H54 (cell line): ENCODE results near the gene MBP.
"Not testable (repeated sequence)": the region's sequence is repeated elsewhere in the genome, so short reads cannot be mapped to it uniquely, and the experiment has no call there.

ENCODE experiments used
- DNase-seq: peaks from one replicate; pipeline ENCODE4 v3.0.0; 2011; ENCODE audit warnings: low spot score, mixed read lengths; ENCODE audit not compliant: insufficient read length
- FAIRE-seq: peaks from 3 replicates; lab custom pipeline; 2011; peaks lifted over from hg19 to GRCh38; lab: Jason Lieb, UNC
- POLR2A ChIP-seq: IDR thresholded peaks from 2 replicates; pipeline ENCODE4 v1.6.1; 2011; ENCODE audit warnings: low read depth, mild to moderate bottlenecking, low read length

MBP gene

DNA sequence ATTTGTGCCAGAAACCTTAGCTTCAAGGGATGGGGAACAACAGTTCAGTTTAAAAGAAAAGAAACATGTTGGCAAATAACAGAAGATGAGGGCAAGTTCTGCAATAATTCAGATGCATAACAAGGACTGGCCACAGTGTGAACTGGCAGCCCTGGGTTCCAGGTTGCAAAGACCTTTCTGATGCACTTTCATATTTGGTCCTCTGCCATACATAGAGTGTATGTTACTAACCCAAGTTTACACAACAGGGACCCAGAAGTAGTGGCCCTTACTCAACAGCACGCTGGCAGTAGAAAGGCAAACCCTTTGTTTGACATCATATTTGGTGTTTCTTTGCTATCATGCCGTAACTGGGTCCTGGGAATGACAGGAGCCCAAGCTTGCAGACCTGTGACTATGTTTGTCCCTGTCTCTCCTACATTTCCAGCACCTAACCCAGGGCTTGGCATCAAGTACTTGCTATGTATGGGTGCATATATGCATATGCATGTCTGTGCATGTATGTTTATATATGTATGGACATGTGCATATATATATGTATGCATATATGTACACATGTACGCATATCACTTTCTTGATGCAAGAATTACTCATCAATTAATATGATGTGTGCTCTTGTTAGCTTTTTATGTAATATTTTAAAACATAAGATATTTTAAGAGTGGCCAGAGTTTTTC lies 94.3 kb downstream of the MBP start:
- DNase-seq = no peak
- no peak for TF ChIP-seq POLR2A
- no peak for FAIRE-seq

GRCh38 chr18:77037567-77037966 lies 95.0 kb downstream of the MBP start:
- FAIRE-seq (no peak), DNase-seq (no peak)
- no peak for TF ChIP-seq POLR2A

DNA sequence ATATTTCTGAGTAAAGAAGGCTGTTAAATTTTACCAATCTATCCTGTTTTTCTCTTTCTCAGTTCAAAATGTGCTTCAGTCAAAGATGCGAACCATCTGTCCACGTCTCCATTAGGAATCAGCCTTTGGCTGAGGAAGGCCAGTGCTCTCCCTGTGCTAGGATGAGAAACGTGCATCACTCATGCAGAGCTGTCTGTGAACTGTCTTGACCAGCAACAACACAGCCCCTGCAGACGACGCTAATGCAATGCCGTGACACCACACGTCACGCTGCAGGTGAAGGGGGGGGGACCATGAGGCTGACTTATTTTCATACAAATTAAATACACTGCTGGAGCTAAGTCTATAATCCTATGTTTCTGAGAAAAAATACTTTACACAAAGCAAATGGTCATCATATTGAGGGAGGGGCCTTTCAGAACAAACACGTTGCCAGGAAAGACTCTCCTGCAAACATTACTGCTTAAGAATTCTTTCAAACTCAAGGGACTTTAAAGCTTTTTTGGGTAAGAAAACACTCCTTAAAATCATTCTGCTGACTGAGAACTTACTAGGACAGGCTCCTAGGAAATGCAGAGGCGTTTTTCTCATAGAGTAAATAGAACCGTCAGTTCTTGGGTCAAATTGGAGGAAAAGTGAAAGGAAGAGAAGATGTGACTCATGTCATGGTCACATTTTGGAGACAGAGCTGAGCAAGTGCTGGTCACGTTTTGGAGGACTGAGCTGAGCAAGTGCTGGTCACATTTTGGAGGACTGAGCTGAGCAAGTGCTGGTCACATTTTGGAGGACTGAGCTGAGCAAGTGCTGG lies 97.0 kb downstream of the MBP start:
- DNase-seq (no peak), FAIRE-seq (no peak)
- TF ChIP-seq POLR2A = no peak

GRCh38 chr18:77033575-77033974 lies 99.0 kb downstream of the MBP start:
- FAIRE-seq (no peak), DNase-seq (no peak)
- no peak for TF ChIP-seq POLR2A

GRCh38 chr18:77032181-77032701 lies 100.3 kb downstream of the MBP start:
- DNase-seq (no peak), FAIRE-seq (no peak)
- no peak for TF ChIP-seq POLR2A

DNA sequence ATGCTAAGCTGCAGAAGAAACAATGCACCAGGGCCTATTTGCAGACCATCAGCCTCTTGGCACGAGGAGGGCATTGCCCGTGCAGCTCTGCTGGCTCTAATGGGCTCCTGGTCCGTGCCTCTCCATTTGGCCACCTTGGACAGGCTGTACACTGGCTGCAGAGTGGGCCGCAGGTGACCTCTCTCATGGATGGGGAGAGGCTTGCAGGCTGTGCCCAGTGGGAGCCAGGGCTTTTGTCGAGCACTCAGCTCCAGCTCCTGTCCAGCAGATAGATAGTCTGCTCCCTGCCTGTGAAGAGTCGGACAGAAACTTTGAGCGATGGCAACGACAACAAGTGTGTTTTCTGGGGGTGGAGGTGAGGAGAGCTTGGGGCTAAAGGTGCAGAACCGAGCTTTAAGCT lies 100.9 kb downstream of the MBP start:
- FAIRE-seq (no peak), DNase-seq (no peak)
- TF ChIP-seq POLR2A = no peak

GRCh38 chr18:77030201-77030600 lies 102.4 kb downstream of the MBP start:
- no peak for FAIRE-seq
- DNase-seq = no peak
- no peak for TF ChIP-seq POLR2A

- FAIRE-seq (no peak), DNase-seq (no peak)
- TF ChIP-seq POLR2A = no peak
These were observed 106.7 kb downstream of the MBP start for GRCh38 chr18:77025831-77026363.

DNA sequence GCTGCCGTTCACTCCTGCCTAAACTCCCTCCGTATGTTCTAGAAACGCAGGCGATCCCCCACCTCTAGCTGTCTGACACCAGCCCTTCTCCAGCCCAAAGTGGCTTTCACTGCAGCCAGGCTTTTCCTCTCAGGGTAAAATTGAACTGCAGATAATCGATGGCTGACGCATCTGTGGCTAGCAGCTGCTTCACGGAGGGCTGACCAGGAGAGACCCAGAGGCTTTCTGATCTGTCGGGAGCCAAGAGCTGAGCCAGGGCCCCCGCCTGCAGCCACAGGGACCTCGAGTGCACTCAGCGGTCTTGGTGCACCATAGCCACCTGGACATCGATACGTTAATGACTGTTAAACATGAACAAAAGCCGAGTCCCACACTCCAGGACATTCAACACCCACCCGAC lies 107.5 kb downstream of the MBP start:
- TF ChIP-seq POLR2A = no peak
- DNase-seq = no peak
- no peak for FAIRE-seq

DNA sequence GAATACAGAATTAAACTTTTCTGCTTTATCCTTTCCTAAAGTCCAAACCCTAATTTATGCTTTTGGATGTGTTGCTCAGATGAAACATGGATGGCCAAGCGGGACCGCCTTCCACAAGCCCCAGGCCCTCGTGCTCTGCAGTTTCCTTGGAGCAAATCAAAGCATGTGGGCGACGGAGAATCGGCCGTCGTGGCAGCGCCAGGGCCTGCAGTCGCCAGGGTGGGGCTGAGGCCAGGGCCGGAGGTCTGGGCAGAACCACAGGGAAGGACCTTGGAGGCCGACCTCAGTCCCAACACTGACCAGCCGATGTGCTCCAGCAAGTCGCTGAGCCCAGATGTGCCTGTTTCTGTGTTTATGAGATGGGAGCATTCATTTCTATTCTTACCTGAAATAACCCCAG lies 108.1 kb downstream of the MBP start:
- FAIRE-seq = no peak
- DNase-seq = no peak
- no peak for TF ChIP-seq POLR2A

GRCh38 chr18:77023102-77023782 lies 109.3 kb downstream of the MBP start:
- TF ChIP-seq POLR2A = no peak
- FAIRE-seq (no peak), DNase-seq (no peak)

DNA sequence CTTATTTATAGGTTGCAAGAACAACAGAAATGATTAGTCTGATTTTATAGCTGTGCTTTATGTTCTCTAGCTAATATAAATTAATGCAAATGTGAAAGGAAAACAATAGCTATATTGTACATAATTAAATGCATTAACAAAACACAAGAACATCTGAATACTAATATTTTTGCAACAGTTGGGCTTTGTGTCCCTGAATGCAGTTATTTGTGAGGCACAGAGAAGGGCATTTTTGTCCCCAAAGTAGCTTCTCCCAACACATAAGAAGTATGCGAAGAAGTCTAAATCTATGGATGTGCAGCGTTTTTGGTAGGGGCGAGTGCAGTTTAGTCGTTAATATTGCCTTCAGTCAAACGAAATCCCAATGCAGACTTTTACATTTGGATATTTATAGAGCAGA lies 110.0 kb downstream of the MBP start:
- FAIRE-seq = no peak
- DNase-seq = no peak
- TF ChIP-seq POLR2A = no peak

DNA sequence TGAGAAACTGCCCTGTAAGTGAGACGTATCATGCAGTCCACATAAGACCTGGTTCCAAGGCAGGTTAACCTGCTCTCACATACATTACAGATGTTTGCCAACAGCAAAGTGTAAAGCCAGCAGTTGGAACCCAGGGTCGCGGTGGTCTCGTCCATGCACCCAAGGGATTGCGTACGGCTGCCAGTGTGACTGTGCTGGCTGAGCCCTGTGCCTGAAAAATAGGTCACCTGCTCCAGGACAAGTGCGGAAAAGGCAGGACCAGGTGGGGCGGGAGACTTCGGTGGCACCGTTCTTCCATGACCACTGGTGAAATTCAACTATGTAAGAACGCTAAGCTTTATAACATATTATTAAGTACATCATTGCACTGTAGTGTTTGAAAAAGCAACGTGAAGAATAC lies 110.5 kb downstream of the MBP start:
- no peak for DNase-seq
- no peak for FAIRE-seq
- no peak for TF ChIP-seq POLR2A

DNA sequence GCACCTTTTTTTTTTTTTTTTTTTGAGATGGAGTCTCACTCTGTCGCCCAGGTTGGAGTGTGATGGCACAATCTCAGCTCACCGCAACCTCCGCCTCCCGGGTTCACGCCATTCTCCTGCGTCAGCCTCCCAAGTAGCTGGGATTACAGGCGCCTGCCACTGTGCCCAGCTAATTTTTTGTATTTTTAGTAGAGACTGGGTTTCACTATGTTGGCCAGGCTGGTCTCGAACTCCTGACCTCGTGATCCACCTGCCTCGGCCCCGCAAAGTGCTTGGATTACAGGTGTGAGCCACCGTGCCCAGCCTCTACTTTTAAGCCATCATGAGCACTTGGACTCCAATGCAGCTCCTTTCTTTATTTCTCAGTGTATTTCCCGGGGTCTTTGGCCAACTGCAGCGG lies 111.1 kb downstream of the MBP start:
- DNase-seq, FAIRE-seq: not testable (repeated sequence)

GRCh38 chr18:77021075-77021474 lies 111.5 kb downstream of the MBP start:
- TF ChIP-seq POLR2A = no peak
- FAIRE-seq = no peak
- no peak for DNase-seq
